ENCODE results near the gene SLC9A5. TPM values are rescaled to one million over a fixed set of nuclear protein-coding genes. Genes with fewer than 3 reads are reported as not detected.

The SLC9A5 gene
- total and polyA plus RNA-seq, 3 donors from 2014 or later, result 4.8 to 15.7 (median 6.8) TPM

DNA sequence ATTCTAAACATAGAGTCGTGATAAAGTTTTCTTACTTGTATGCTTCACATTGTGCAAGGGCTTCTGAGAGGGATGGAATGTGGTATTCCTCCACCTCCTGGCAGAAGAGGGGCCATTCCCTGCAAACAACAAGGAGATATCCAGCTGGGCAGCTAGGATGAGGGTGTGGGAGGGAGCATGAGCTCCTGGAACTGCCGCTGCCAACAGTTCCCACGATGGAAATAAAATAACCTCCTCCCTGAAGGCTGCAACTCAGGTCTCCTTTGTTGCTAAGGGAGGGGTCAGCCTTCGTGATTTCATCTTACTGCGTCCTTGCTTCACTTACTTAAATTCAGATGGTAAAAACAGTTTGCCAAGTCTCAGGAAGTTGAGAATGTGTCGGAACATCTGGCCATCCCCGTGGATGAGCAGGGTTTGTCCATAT lies 46.2 kb downstream of the SLC9A5 start:
- Histone ChIP-seq H3K9me3 (no peaks in the 10 kb centered on the region), H3K4me3 (no peak overlapping the region), H3K27me3 (no peaks in the 10 kb centered on the region), H3K4me1 (peaks cover 6% of the 10 kb centered on the region), H3K36me3 (ENCODE audit: low read depth, missing control alignments) (no peaks in the 10 kb centered on the region), H3K27ac (no peak overlapping the region)
- DNase-seq, result no peak
- WGBS, 2 donors, result 34 to 42% methylated on average over 7 of the region's 7 CpGs
- TF ChIP-seq CTCF (IDR thresholded peaks at IDR 0.05), result no peak
- TF ChIP-seq POLR2A (IDR thresholded peaks at IDR 0.05), result no peak
- intact Hi-C loops (cut with DNase I; ENCODE audit: low total_unique reads), result no loop called here

GRCh38 chr16:67296420-67296819 lies 47.6 kb downstream of the SLC9A5 start:
- Histone ChIP-seq H3K4me3 (no peak overlapping the region), H3K4me1 (peaks cover 6% of the 10 kb centered on the region), H3K9me3 (no peaks in the 10 kb centered on the region), H3K27ac (no peak overlapping the region), H3K27me3 (no peaks in the 10 kb centered on the region), H3K36me3 (ENCODE audit: low read depth, missing control alignments) (no peaks in the 10 kb centered on the region)
- no peak for DNase-seq
- 94 to 97% methylated on average over 3 of the region's 3 CpGs for WGBS, 2 donors
- TF ChIP-seq CTCF (IDR thresholded peaks at IDR 0.05) (no peak), POLR2A (IDR thresholded peaks at IDR 0.05) (no peak)
- intact Hi-C loops (cut with DNase I; ENCODE audit: low total_unique reads), result no loop called here

- no peak for TF ChIP-seq CTCF (IDR thresholded peaks at IDR 0.05)
- TF ChIP-seq POLR2A (IDR thresholded peaks at IDR 0.05), result no peak
- H3K27me3 ChIP-seq, result no peaks in the 10 kb centered on the region
- DNase-seq, result no peak
- peaks cover 9% of the 10 kb centered on the region for H3K4me1 ChIP-seq
- intact Hi-C loops (cut with DNase I; ENCODE audit: low total_unique reads), result no loop called here
- 97% methylated on average over 9 of the region's 9 CpGs for WGBS, 2 donors
- no peaks in the 10 kb centered on the region for H3K36me3 ChIP-seq (ENCODE audit: low read depth, missing control alignments)
- no peaks in the 10 kb centered on the region for H3K9me3 ChIP-seq
- no peak overlapping the region for H3K27ac ChIP-seq
- H3K4me3 ChIP-seq, result no peak overlapping the region
Observed at GRCh38 chr16:67298277-67298676, 49.5 kb downstream of the SLC9A5 start.

DNA sequence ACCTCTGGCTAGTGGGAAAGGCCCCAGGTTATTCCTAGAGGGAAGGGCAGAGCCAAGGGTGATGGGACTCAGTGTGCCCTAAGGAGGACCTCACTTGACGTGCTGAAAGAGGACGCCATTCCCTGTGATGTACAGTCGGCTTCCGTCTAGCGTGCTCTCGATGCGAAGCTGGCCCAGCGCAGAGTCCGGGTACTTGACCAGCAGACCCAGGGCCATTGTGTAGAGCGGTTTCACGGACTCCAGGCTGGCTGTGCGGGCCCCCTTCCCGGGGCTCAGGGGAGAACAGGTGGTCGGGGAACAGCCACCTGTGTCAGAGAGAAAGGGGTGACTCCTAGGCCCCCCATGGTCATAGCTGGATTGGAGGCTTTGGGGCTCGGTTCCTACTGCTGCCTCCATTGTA lies 50.5 kb downstream of the SLC9A5 start:
- Histone ChIP-seq H3K4me3 (no peak overlapping the region), H3K27me3 (no peaks in the 10 kb centered on the region), H3K36me3 (ENCODE audit: low read depth, missing control alignments) (no peaks in the 10 kb centered on the region), H3K9me3 (no peaks in the 10 kb centered on the region), H3K27ac (no peak overlapping the region), H3K4me1 (peaks cover 9% of the 10 kb centered on the region)
- intact Hi-C loops (cut with DNase I; ENCODE audit: low total_unique reads), result no loop called here
- 91 to 97% methylated on average over 9 to 15 of the region's 15 CpGs for WGBS, 2 donors
- TF ChIP-seq POLR2A (IDR thresholded peaks at IDR 0.05) (no peak), CTCF (IDR thresholded peaks at IDR 0.05) (no peak)
- DNase-seq, result no peak

DNA sequence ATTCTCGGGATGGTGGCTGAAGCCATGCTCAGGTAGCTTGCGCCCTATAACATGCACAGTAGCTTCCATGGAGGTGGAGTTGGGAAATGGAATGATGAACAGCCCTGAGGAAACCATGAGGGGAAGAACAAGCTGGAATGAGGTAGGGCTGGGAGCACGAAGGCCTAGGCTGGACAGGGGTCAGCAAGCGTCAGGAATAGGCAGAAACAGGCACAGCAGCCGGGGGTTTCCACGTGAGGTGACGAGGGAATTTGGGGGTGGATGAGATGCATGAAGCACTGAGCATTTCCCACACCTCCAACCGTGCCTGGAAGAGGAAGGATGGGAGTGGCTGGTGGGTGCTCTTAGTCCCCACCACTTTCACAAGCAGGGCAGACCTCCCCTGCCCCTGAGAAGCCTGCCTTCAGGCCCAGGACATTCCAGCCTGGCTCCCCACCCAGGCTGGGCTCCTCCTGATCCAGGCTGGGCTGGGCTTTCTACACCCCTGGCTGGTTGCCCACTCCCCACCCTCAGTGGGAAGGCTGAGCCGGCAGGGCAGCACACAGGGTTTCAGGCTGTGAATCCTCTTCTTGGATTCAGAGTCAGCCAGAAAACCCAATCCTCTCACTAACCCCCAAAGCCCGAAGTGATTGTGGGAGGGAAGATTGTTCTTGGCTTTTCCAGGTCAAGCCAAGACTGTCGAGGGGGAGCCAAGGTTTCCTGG lies 52.5 kb downstream of the SLC9A5 start:
- Histone ChIP-seq H3K27me3 (no peaks in the 10 kb centered on the region), H3K27ac (peak overlapping the region; percentile 3 to 54), H3K4me3 (no peak overlapping the region), H3K36me3 (ENCODE audit: low read depth, missing control alignments) (no peaks in the 10 kb centered on the region), H3K9me3 (no peaks in the 10 kb centered on the region), H3K4me1 (peaks cover 3% of the 10 kb centered on the region)
- 63 to 82% methylated on average over 10 to 11 of the region's 11 CpGs for WGBS, 2 donors
- TF ChIP-seq POLR2A (IDR thresholded peaks at IDR 0.05) (no peak), CTCF (IDR thresholded peaks at IDR 0.05) (no peak)
- intact Hi-C loops (cut with DNase I; ENCODE audit: low total_unique reads), result no loop called here
- DNase-seq, result peak; percentile 79

Data from testis (tissue), 3 donors.